ENCODE measurements around the gene AGTR1.

- no peak for TF ChIP-seq POLR2AphosphoS5 (IDR thresholded peaks at IDR 0.05; ENCODE audit: low read depth, low read length)
- no peak for TF ChIP-seq POLR2A (IDR thresholded peaks at IDR 0.05; ENCODE audit: low read depth, low read length)
- no peak for TF ChIP-seq SPI1 (IDR thresholded peaks at IDR 0.05; ENCODE audit: low read depth, low read length)
Observed at GRCh38 chr3:148648685-148649352, 48.9 kb upstream of the AGTR1 start.

All from GM12891 (cell line).